CD4-positive, alpha-beta T cell treated with Interleukin-6 for 4 hours (primary cell): ENCODE data around the gene ZSCAN22.
"Not testable (repeated sequence)": the region's sequence is repeated elsewhere in the genome, so short reads cannot be mapped to it uniquely, and the experiment has no call there.

ENCODE experiments used
- DNase-seq: peaks from one replicate; pipeline ENCODE4 v3.0.0-alpha.2; 2020; ENCODE audit warnings: mixed read lengths

ZSCAN22 gene

GRCh38 chr19:58326914-58327726 is at the start of gene ZSCAN22:
Gene ZSCAN22 (plus strand): TSS chr19:58326994. CDS start chr19:58334803, 7,809 bp downstream.
- DNase-seq = peak; percentile 91

- DNase-seq = no peak
Measured at GRCh38 chr19:58277197-58277596, 49.6 kb upstream of the ZSCAN22 start.

- no peak for DNase-seq
Measured at GRCh38 chr19:58277748-58278540, 48.9 kb upstream of the ZSCAN22 start.

GRCh38 chr19:58278541-58279041 is 48.2 kb upstream of the ZSCAN22 start, which contains the start of gene ZNF8:
Gene ZNF8 (plus strand): TSS chr19:58278955. CDS start chr19:58279082, 127 bp downstream.
- peak; percentile 97 for DNase-seq

GRCh38 chr19:58279042-58279924 is 47.5 kb upstream of the ZSCAN22 start:
- DNase-seq = peak; percentile 47

- DNase-seq = no peak
Measured at GRCh38 chr19:58279925-58280316, 46.9 kb upstream of the ZSCAN22 start.

GRCh38 chr19:58284199-58284598 is 42.6 kb upstream of the ZSCAN22 start:
- no peak for DNase-seq

DNA sequence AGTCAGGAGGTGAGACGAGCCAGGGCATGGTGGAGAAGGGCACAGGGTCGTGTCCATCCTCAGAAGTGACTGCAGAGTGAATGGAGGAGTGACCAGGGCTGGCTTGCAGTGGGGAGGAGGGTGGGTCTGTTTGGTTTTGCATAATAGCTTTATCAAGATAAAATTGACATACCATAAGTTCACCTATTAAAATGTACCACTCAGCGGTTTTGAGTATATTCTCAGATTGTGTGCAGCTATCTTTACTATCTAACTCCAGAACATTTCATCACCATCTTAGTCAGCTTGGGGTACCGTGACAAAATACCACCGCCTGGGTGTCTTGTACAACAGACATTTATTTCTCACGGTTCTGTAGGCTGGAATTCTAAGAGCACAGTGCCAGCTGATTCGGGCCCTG is 34.9 kb upstream of the ZSCAN22 start:
- no peak for DNase-seq

DNA sequence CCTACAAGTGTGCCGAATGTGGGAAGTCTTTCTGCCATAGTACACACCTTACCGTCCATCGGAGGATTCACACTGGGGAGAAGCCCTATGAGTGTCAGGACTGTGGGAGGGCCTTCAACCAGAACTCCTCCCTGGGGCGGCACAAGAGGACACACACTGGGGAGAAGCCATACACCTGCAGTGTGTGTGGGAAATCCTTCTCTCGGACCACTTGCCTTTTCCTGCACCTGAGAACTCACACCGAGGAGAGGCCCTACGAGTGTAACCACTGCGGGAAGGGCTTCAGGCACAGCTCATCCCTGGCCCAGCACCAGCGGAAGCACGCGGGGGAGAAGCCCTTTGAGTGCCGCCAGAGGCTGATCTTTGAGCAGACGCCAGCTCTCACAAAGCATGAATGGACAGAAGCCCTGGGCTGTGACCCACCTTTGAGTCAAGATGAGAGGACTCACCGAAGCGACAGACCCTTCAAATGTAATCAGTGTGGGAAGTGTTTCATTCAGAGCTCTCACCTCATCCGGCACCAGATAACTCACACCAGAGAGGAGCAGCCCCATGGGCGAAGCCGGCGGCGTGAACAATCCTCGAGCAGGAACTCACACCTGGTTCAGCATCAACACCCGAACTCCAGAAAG is 31.9 kb upstream of the ZSCAN22 start:
- DNase-seq = no peak

- DNase-seq = no peak
Measured at GRCh38 chr19:58296104-58296503, 30.7 kb upstream of the ZSCAN22 start.

GRCh38 chr19:58300620-58301019 is 26.2 kb upstream of the ZSCAN22 start:
- no peak for DNase-seq

GRCh38 chr19:58304255-58304654 is 22.5 kb upstream of the ZSCAN22 start:
- DNase-seq = no peak

DNA sequence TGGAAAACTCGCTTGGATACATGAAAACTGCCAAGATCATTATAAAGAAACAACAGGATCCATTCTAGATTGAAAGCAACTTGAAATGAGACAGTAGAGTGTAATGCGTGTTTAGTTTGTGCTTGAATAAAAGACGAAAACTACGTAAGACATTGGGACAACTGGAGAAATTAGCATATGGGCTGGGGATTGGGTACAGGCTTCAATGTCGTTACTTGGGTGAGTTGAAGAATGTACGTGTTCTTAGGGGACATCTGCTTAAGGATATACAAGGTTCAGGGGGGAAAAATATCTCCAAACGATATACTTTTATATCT is 22.1 kb upstream of the ZSCAN22 start:
- DNase-seq = no peak

DNA sequence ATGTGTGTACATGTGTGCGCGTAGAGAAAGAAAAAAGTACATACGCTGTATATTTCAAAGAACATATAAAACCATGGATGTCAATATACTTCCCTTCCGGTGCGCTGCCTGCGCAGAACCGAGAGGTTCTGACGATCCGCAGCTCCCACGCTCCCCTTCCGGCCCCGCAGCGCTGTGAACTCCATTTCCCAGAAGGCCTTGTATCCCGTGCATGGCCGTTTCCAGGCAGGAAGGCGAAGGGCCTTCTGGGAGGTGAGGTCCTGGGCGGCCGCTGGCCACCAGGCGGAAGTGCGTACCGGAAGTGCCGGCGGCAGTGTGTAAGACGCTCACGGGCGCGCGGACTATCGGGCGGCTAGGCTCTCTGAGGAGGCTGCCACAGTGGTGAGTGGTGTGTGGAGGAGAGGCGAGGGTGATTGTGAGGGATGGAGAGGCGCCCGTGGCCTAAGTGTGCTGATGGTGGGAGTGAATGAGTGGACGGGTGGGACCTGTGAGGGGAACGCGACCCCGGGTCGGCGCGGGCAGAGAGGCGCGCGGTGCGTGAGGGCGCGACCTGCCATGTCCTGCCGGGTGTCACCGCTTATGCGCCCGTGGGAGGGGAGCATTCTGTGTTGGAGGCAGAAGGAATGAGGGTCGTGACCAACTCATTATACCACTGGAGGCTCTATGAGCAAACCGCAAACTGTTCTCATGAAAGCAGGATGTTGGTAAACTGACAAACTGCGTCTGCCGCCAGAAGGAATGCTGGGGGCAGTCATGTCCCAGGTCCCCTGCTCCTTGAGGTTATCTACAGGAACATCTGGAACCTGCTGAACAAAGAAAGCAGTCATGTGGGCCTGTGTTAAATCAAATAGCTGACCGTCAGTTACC is 21.5 kb upstream of the ZSCAN22 start, which contains the start of gene ERVK3-1:
Gene ERVK3-1, plus strand, starts transcription at position 313 of the 867 bp plus-strand sequence. CDS start 6,792 bp downstream, outside the sequence.
- DNase-seq = peak; percentile 95

GRCh38 chr19:58305932-58306323 is 20.9 kb upstream of the ZSCAN22 start:
- DNase-seq = no peak

DNA sequence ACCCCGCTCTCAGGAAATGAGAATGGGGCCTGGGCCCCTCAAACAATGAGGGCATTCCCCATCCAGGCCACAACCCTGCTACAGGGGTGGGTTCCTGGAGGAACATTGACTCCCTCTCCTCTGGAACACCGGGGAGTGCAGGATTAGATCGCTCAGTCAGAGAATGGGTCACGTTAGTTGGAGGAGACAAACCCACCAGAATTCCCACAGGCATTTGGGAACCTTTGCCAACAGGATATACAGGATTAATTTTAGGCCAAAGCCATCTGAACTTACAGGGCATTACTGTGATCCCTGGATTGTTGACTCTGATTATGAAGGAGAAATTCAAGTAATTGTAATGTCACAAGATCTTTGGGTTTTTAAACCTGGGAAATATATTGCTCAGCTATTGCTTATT is 19.1 kb upstream of the ZSCAN22 start:
- no peak for DNase-seq

DNA sequence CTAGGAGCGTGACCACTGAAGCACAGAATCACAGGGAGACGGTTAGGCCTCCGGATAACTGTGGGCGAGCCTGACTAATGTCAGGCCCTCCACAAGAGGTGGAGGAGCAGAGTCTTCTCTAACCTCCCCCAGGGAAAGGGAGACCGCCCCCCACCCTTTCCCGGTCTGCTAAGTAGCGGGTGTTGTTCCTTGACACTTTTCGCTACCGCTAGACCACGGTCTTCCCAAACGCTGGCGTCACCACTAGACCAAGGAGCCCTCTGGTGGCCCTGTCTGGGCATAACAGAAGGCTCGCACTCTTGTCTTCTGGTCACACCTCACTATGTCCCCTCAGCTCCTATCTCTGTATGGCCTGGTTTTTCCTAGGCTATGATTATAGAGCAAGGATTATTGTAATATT is 16.1 kb upstream of the ZSCAN22 start:
- DNase-seq = not testable (repeated sequence)

GRCh38 chr19:58311345-58311865 is 15.4 kb upstream of the ZSCAN22 start:
- no peak for DNase-seq

- DNase-seq = no peak
Measured at GRCh38 chr19:58315580-58315979, 11.2 kb upstream of the ZSCAN22 start.

GRCh38 chr19:58317476-58318072 is 9.2 kb upstream of the ZSCAN22 start:
- DNase-seq = peak; percentile 7
